ENCODE measurements around the gene TMEM45A. TPM values are rescaled to one million over a fixed set of nuclear protein-coding genes. Genes with fewer than 3 reads are reported as not detected.

The TMEM45A gene
- total RNA-seq, 1 donor: 50.6 TPM

DNA sequence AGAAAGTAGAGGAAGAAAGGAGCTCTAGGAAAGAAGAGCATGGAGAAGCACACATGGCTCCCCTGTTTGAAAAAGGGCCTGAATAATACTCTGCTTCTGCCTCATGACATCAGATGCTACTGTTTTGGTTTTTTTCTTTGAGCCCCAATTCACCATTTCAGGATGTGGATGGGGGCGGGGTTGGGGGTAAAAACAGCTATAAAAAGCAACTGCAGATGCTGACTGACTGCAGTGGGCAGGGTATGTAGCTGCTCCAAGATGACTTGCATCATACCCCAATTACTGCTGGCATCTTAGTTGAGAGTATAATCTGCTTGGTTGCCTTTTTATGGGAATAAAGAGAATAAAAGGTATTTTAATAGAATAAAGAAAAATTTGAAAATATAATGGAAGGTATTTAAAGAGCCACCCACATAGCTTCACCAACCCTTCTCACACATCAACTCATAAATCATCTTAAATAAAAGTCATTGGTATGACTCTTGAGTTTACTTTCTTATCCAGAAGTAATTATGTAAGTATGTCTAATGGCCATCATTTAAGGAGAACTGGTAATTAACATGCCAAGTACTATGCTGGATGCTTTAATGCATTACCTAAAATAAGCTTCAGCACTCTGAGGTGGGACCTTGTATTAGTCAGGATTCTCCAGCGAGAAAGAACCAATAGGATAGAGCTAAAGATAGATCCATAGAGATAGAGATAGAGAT lies 36.4 kb upstream of the TMEM45A start:
- TF ChIP-seq, protein P1, sequence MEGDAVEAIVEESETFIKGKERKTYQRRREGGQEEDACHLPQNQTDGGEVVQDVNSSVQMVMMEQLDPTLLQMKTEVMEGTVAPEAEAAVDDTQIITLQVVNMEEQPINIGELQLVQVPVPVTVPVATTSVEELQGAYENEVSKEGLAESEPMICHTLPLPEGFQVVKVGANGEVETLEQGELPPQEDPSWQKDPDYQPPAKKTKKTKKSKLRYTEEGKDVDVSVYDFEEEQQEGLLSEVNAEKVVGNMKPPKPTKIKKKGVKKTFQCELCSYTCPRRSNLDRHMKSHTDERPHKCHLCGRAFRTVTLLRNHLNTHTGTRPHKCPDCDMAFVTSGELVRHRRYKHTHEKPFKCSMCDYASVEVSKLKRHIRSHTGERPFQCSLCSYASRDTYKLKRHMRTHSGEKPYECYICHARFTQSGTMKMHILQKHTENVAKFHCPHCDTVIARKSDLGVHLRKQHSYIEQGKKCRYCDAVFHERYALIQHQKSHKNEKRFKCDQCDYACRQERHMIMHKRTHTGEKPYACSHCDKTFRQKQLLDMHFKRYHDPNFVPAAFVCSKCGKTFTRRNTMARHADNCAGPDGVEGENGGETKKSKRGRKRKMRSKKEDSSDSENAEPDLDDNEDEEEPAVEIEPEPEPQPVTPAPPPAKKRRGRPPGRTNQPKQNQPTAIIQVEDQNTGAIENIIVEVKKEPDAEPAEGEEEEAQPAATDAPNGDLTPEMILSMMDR (IDR thresholded peaks at IDR 0.05; ENCODE audit: insufficient read depth, low read length): no peak
- DNase-seq (ENCODE audit: low read depth): no peak
- no peak overlapping the region for H3K4me3 ChIP-seq (ENCODE audit: low read depth, low read length)

DNA sequence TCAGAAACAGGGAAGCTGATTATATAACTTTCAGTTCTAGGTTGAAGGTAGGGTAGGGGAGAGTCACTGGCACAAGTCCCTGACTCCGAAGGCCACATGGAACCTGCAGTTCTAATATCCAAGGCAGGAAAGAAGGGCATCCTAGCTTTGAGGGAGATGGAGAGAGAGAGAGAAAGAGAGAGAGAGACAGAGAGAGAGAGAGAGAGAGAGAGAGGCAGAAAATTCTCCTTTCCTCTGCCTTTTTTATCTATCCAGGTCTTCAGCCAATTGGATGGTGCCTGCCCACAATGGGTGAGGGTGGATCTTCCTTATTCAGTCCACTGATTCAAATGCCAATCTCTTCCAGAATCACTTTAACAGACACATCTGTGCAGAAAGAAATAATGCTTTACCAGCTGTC lies 35.7 kb upstream of the TMEM45A start:
- TF ChIP-seq, protein P1 (IDR thresholded peaks at IDR 0.05; ENCODE audit: insufficient read depth, low read length): no peak
- no peak overlapping the region for H3K4me3 ChIP-seq (ENCODE audit: low read depth, low read length)
- no peak for DNase-seq (ENCODE audit: low read depth)

DNA sequence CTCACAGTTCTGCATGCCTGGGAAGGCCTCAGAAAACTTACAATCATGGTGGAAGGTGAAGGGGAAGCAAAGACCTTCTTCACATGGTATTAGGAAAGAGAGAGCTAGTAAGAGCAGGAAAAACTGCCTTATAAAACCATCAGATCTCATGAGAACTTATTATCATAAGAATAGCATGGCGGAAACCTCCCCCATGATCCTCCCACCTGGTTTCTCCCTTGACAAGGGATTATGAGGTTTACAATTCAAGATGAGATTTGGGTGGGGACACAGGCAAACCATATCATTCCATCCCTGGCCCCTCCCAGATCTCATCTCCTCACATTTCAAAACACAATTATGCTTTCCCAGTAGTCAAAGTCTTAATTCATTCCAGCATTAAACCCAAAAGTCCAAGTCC lies 34.6 kb upstream of the TMEM45A start:
- no peak for DNase-seq (ENCODE audit: low read depth)
- TF ChIP-seq, protein P1 (IDR thresholded peaks at IDR 0.05; ENCODE audit: insufficient read depth, low read length): no peak
- no peak overlapping the region for H3K4me3 ChIP-seq (ENCODE audit: low read depth, low read length)

DNA sequence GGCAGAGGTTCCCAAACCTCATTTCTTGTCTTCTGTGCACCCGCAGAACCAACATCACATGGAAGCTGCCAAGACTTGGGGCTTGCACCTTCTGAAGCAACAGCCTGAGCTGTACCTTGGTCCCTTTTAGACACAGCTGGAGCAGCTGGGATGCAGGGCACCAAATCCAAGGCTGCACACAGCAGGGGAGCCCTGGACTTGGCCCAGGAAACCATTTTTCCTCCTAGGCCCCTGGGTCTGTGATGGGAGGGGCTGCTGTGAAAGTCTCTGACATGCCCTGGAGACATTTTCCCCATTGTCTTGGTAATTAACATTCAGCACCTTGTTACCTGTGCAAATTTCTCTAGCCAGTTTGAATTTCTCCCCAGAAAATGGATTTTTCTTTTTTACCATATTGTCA lies 33.6 kb upstream of the TMEM45A start:
- no peak for DNase-seq (ENCODE audit: low read depth)
- TF ChIP-seq, protein P1 (IDR thresholded peaks at IDR 0.05; ENCODE audit: insufficient read depth, low read length): no peak
- H3K4me3 ChIP-seq (ENCODE audit: low read depth, low read length): no peak overlapping the region

DNA sequence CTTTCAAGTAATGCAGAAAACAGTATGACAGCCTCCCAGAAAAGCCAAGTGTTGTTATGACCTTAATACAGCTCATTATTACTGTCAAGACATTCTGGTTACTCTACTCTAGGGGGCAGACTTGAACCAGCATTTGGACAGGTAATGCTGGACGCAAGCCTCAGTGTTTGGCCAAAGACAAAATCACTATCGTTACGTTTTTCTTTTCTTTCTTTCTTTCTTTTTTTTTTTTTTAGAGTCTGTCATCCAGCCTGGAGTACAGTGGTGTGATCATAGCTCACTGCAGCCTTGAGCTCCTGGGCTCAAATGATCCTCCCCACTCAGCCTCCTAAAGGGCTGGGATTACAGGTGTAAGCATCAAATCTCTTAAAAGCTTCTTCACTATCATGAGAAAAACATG lies 29.4 kb upstream of the TMEM45A start:
- TF ChIP-seq, protein P1 (IDR thresholded peaks at IDR 0.05; ENCODE audit: insufficient read depth, low read length): peak; percentile 75
- DNase-seq (ENCODE audit: low read depth): peak; percentile 84
- no peak overlapping the region for H3K4me3 ChIP-seq (ENCODE audit: low read depth, low read length)

DNA sequence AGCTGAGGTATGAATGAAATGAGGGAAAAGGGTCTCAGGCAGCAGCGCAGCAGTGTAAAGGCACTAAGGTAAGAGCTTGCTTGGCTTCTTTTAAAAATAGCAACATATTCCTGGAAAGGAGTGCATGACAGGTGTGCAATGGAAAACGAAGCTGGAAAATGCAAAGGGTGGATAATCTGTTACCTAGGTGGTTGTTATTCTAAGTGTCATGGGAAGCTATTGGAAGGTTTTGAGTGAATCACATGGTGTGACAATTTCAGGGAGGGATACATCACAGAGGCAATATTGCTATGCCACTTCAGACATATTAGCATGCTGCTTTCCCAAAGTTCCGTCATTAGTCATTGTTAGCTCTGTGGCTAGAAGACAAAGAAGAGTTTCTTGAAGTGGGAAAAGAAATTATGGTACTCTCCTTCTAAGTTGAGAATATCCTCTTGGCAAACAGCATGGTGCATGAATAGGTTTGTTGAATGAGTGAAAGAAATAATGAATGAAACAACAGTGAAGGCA lies 28.7 kb upstream of the TMEM45A start:
- no peak overlapping the region for H3K4me3 ChIP-seq (ENCODE audit: low read depth, low read length)

More for the DNA sequence above, 28.7 kb upstream of the TMEM45A start:
- no peak for DNase-seq (ENCODE audit: low read depth)
- TF ChIP-seq, protein P1 (IDR thresholded peaks at IDR 0.05; ENCODE audit: insufficient read depth, low read length): no peak
